Colon (tissue), 2 donors: ENCODE results near the gene THSD7B.
"Not testable (repeated sequence)": the region's sequence is repeated elsewhere in the genome, so short reads cannot be mapped to it uniquely, and the experiment has no call there.

Source experiments
- FAIRE-seq: peaks from 2 replicates; lab custom pipeline; 2012; peaks lifted over from hg19 to GRCh38; lab: Jason Lieb, UNC
- donor health status: control.
- donor health status: control.

Gene THSD7B

GRCh38 chr2:137039482-137040152 lies 274.3 kb downstream of the THSD7B start:
- FAIRE-seq: no peak

GRCh38 chr2:137047369-137047768 lies 282.0 kb downstream of the THSD7B start:
- FAIRE-seq: no peak

GRCh38 chr2:137048455-137048854 lies 283.1 kb downstream of the THSD7B start:
- FAIRE-seq: no peak

- no peak for FAIRE-seq
Measured at GRCh38 chr2:137049518-137049917, 284.2 kb downstream of the THSD7B start.

- no peak for FAIRE-seq
Measured at GRCh38 chr2:137050949-137051348, 285.6 kb downstream of the THSD7B start.

GRCh38 chr2:137051778-137052398 lies 286.5 kb downstream of the THSD7B start:
- FAIRE-seq: no peak

GRCh38 chr2:137056704-137057103 lies 291.4 kb downstream of the THSD7B start:
- no peak for FAIRE-seq

- FAIRE-seq: not testable (repeated sequence)
Measured at GRCh38 chr2:137076111-137076765, 310.9 kb downstream of the THSD7B start.

GRCh38 chr2:137091704-137092103 lies 326.4 kb downstream of the THSD7B start:
- FAIRE-seq: no peak

GRCh38 chr2:137093116-137093515 lies 327.8 kb downstream of the THSD7B start:
- no peak for FAIRE-seq

GRCh38 chr2:137096187-137096586 lies 330.8 kb downstream of the THSD7B start:
- no peak for FAIRE-seq

GRCh38 chr2:137096693-137097092 lies 331.3 kb downstream of the THSD7B start:
- no peak for FAIRE-seq

GRCh38 chr2:137101814-137102213 lies 336.5 kb downstream of the THSD7B start:
- not testable (repeated sequence) for FAIRE-seq

- FAIRE-seq: no peak
Measured at GRCh38 chr2:137107904-137108303, 342.6 kb downstream of the THSD7B start.

GRCh38 chr2:137111896-137112295 lies 346.6 kb downstream of the THSD7B start:
- no peak for FAIRE-seq

GRCh38 chr2:137115081-137115794 lies 349.9 kb downstream of the THSD7B start:
- FAIRE-seq: no peak

GRCh38 chr2:137115795-137116089 lies 350.4 kb downstream of the THSD7B start:
- FAIRE-seq: no peak

GRCh38 chr2:137117385-137117784 lies 352.0 kb downstream of the THSD7B start:
- FAIRE-seq: no peak

GRCh38 chr2:137118140-137118539 lies 352.8 kb downstream of the THSD7B start:
- FAIRE-seq: no peak

GRCh38 chr2:137123226-137123625 lies 357.9 kb downstream of the THSD7B start:
- no peak for FAIRE-seq

GRCh38 chr2:137133225-137133624 lies 367.9 kb downstream of the THSD7B start:
- no peak for FAIRE-seq

- no peak for FAIRE-seq
Measured at GRCh38 chr2:137138263-137138662, 372.9 kb downstream of the THSD7B start.

GRCh38 chr2:137151731-137152130 lies 386.4 kb downstream of the THSD7B start:
- no peak for FAIRE-seq
